HCT116 (cell line): ENCODE data around the gene SSR1. TPM values are rescaled to one million over a fixed set of nuclear protein-coding genes. Genes with fewer than 3 reads are reported as not detected.

ENCODE experiments used
- ATAC-seq: fragments of 200-7000 bp; cut with Tn5 transposase; 2 replicates; pipeline ENCODE4 v1.9.1; 2020; ENCODE audit warnings: mild to moderate bottlenecking, moderate library complexity
- BruUV-seq: library from RNA; stranded (reverse); fragments of 400-500 nt; replicated peaks from 2 replicates; lab custom pipeline; 2021; lab: Mats Ljungman, UMichigan
- CTCF ChIA-PET: fragments of 300-600 bp; sonication (Branson Sonifier 250); formaldehyde crosslinking; loops from one replicate; lab custom pipeline; 2021; ENCODE audit warnings: antibody characterized with exemption; lab: Charles Lee
- POLR2A ChIA-PET: fragments of 300-600, 350-600 bp; sonication (Branson Sonifier 250); formaldehyde crosslinking; loops from one replicate; lab custom pipeline; 2021; ENCODE audit warnings: antibody characterized with exemption; lab: Charles Lee
- RAD21 ChIA-PET, 2 experiments: fragments of 300-600 bp; sonication (Branson Sonifier 250); formaldehyde crosslinking; loops; one replicate each; lab custom pipeline; 2023; ENCODE audit warnings: low total read pairs in 2 of 2; ENCODE audit not compliant: uncharacterized antibody in 2 of 2, unreplicated experiment in 2 of 2, low non-redundant PET in 1 of 2; lab: Charles Lee
- DNase-seq: peaks from one replicate; pipeline ENCODE4 v3.0.0-alpha.2; 2010; ENCODE audit warnings: low read depth, low spot score
- H2AFZ ChIP-seq: fragments of 200-600 bp; shearing (Covaris generic), sonication (generic); 2 replicates; pipeline ENCODE4 v1.6.1; 2017; ENCODE audit warnings: low read depth, mixed run types, mixed read lengths, antibody characterized with exemption, low read length; ENCODE audit not compliant: poor library complexity, severe bottlenecking
- H3K27ac ChIP-seq: 2 replicates; pipeline ENCODE4 v1.5.1; 2012; ENCODE audit warnings: low read depth, low read length
- H3K27me3 ChIP-seq: fragments of 200-600 bp; sonication (generic); 2 replicates; pipeline ENCODE4 v1.6.1; 2016; ENCODE audit warnings: mixed run types, low read length, mixed read lengths; ENCODE audit not compliant: insufficient read depth
- H3K36me3 ChIP-seq, 2 experiments: fragments of 200-500 bp in 1 of 2; fragments of 200-600 bp in 1 of 2; sonication (Bioruptor generic) in 1 of 2; sonication (generic) in 1 of 2; 2 replicates each; pipeline versions ENCODE4 v1.5.1 to v1.6.1; 2014 to 2016; ENCODE audit warnings: low read length in 2 of 2, inconsistent platforms in 1 of 2, mixed read lengths in 1 of 2, mixed run types in 1 of 2; ENCODE audit not compliant: insufficient read depth in 2 of 2, control insufficient read depth in 1 of 2
- H3K4me1 ChIP-seq, 2 experiments: fragments of 200-600 bp in 1 of 2; sonication (generic) in 1 of 2; 2 replicates each; pipeline versions ENCODE4 v1.5.1 to v1.6.1; 2012 to 2017; ENCODE audit warnings: low read length in 2 of 2, inconsistent platforms in 1 of 2, mild to moderate bottlenecking in 1 of 2, mixed read lengths in 1 of 2, mixed run types in 1 of 2, moderate library complexity in 1 of 2; ENCODE audit not compliant: insufficient read depth in 2 of 2, control insufficient read depth in 1 of 2
- H3K4me2 ChIP-seq: fragments of 200-600 bp; sonication (generic); 2 replicates; pipeline ENCODE4 v1.6.1; 2017; ENCODE audit warnings: mixed run types, low read length, mixed read lengths
- H3K4me3 ChIP-seq, 2 experiments: fragments of 200-600 bp in 1 of 2; sonication (generic) in 1 of 2; replicated peaks in 1 of 2; 2 replicates each; pipeline ENCODE4 v1.5.1; 2011 to 2016; ENCODE audit warnings: low read length in 2 of 2, control low read depth in 1 of 2, low read depth in 1 of 2, mild to moderate bottlenecking in 1 of 2, mixed read lengths in 1 of 2, mixed run types in 1 of 2
- H3K79me2 ChIP-seq: fragments of 200-600 bp; sonication (generic); 2 replicates; pipeline ENCODE4 v1.6.1; 2017; ENCODE audit warnings: mild to moderate bottlenecking, mixed run types, low read length, moderate library complexity, mixed read lengths; ENCODE audit not compliant: insufficient read depth
- H3K9ac ChIP-seq: fragments of 200-600 bp; sonication (generic); 2 replicates; pipeline ENCODE4 v1.6.1; 2016; ENCODE audit warnings: low read length, mixed read lengths
- H3K9me2 ChIP-seq: fragments of 200-600 bp; sonication (generic), shearing (Covaris generic); 2 replicates; pipeline ENCODE4 v1.6.1; 2017; ENCODE audit warnings: mixed run types, mild to moderate bottlenecking, moderate library complexity; ENCODE audit not compliant: insufficient read depth
- H3K9me3 ChIP-seq, 2 experiments: fragments of 200-500 bp in 1 of 2; fragments of 200-600 bp in 1 of 2; sonication (Bioruptor generic) in 1 of 2; sonication (generic) in 1 of 2; 2 replicates each; pipeline ENCODE4 v1.6.1; 2014 to 2017; ENCODE audit warnings: low read length in 2 of 2, mixed read lengths in 2 of 2, inconsistent platforms in 1 of 2, low read depth in 1 of 2, mild to moderate bottlenecking in 1 of 2, mixed run types in 1 of 2, moderate library complexity in 1 of 2; ENCODE audit not compliant: control insufficient read depth in 1 of 2, insufficient read depth in 1 of 2
- H4K20me1 ChIP-seq: fragments of 200-600 bp; sonication (generic), shearing (Covaris generic); 2 replicates; pipeline ENCODE4 v1.6.1; 2017; ENCODE audit warnings: mixed run types, mild to moderate bottlenecking, moderate library complexity; ENCODE audit not compliant: insufficient read depth
- CEBPB ChIP-seq: IDR thresholded peaks from 2 replicates; pipeline ENCODE4 v1.6.1; 2012; ENCODE audit warnings: low read depth
- ELF1 ChIP-seq: IDR thresholded peaks from 2 replicates; pipeline ENCODE4 v1.6.1; 2012; ENCODE audit warnings: low read depth, borderline replicate concordance
- EZH2phosphoT487 ChIP-seq: fragments of 200-600 bp; IDR thresholded peaks from 2 replicates; pipeline ENCODE4 v1.6.1; 2018; ENCODE audit warnings: antibody characterized with exemption, borderline replicate concordance
- POLR2A ChIP-seq: IDR thresholded peaks from 2 replicates; pipeline ENCODE4 v1.7.0; 2011; ENCODE audit warnings: borderline replicate concordance; ENCODE audit not compliant: insufficient read depth, insufficient read length; ENCODE audit errors: extremely low read depth
- YY1 ChIP-seq: IDR thresholded peaks from 2 replicates; pipeline ENCODE4 v1.6.1; 2011; ENCODE audit warnings: low read length, low read depth, moderate library complexity, mild to moderate bottlenecking; ENCODE audit not compliant: insufficient replicate concordance; ENCODE audit errors: extremely low read depth
- intact Hi-C: fragments of 100-400 bp; cut with micrococcal nuclease; formaldehyde crosslinking; loops from 2 replicates; pipeline ENCODE4 v1.10.0; 2022
- total RNA-seq: library from RNA; stranded (reverse); gene quantifications from one replicate; pipeline ENCODE4 v1.2.1, GENCODE V29; 2021; ENCODE audit not compliant: unreplicated experiment
- TF ChIP-seq, protein P1 (sequence below): IDR thresholded peaks from 2 replicates; pipeline ENCODE4 v1.6.1; 2012; ENCODE audit warnings: low read depth

SSR1 gene
- total RNA-seq, 1 experiment from 2014 or later = 127 TPM

DNA sequence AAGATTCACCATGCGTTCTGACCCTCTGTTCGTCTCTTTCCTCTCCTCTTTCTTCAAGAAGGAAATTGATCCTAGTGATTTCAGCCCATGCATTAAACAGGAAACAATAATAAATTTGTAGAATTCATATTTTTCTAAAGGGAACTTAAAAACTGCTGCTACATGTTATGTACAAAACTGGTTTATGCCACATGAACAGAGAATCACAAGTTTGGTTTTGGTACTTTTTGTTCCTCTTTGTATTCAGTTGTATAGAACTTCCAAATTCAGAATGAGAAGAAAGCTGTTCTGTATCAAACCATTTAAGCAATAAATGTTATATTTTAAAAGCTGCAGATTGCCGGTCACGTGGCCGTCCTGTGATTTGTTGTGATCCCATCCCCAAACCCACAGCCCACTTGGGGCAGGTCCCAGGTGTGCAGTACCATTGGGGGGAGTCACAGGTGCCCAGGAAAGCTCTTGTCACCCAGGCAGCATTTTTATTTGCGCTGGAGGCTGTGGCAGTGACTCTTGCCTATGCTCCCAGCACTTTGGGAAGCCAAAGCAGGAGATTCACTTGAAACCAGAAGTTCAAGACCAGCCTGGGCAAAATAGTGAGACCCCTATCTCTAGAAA, 61.2 kb downstream of the SSR1 start:
- Histone ChIP-seq H3K9ac (no peak overlapping the region), H3K9me3 (no peaks in the 10 kb centered on the region), H3K27ac (no peak overlapping the region), H3K36me3 (peaks cover 0 to 12% of the 10 kb centered on the region in 2 experiments; a peak in 3 of 4 replicates), H2AFZ (no peak overlapping the region), H3K4me3 (no peak overlapping the region), H3K4me2 (no peak overlapping the region), H3K27me3 (no peaks in the 10 kb centered on the region), H3K4me1 (no peaks in the 10 kb centered on the region), H4K20me1 (no peaks in the 10 kb centered on the region), H3K79me2 (no peaks in the 10 kb centered on the region), H3K9me2 (no peaks in the 10 kb centered on the region)
- ChIA-PET RAD21 (no interaction called here), CTCF (interaction anchor here (0.6 to 0.8 kb wide), 2 partner anchors 8 to 15 kb away, joined by 3 to 4 read pairs; no protein-coding TSS in a partner anchor), POLR2A (interaction anchor here (1.6 kb wide), 1 partner anchor 14 kb away, joined by 3 read pairs; no protein-coding TSS in a partner anchor)
- BruUV-seq = no TSS peak
- no peak for ATAC-seq
- TF ChIP-seq CEBPB (no peak), POLR2A (no peak), ELF1 (no peak), YY1 (no peak), EZH2phosphoT487 (no peak)
- TF ChIP-seq, protein P1, sequence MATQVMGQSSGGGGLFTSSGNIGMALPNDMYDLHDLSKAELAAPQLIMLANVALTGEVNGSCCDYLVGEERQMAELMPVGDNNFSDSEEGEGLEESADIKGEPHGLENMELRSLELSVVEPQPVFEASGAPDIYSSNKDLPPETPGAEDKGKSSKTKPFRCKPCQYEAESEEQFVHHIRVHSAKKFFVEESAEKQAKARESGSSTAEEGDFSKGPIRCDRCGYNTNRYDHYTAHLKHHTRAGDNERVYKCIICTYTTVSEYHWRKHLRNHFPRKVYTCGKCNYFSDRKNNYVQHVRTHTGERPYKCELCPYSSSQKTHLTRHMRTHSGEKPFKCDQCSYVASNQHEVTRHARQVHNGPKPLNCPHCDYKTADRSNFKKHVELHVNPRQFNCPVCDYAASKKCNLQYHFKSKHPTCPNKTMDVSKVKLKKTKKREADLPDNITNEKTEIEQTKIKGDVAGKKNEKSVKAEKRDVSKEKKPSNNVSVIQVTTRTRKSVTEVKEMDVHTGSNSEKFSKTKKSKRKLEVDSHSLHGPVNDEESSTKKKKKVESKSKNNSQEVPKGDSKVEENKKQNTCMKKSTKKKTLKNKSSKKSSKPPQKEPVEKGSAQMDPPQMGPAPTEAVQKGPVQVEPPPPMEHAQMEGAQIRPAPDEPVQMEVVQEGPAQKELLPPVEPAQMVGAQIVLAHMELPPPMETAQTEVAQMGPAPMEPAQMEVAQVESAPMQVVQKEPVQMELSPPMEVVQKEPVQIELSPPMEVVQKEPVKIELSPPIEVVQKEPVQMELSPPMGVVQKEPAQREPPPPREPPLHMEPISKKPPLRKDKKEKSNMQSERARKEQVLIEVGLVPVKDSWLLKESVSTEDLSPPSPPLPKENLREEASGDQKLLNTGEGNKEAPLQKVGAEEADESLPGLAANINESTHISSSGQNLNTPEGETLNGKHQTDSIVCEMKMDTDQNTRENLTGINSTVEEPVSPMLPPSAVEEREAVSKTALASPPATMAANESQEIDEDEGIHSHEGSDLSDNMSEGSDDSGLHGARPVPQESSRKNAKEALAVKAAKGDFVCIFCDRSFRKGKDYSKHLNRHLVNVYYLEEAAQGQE = no peak
- intact Hi-C loops = no loop called here
- DNase-seq = no peak
